ENCODE results near the gene HSD11B1.

The HSD11B1 gene

GRCh38 chr1:209732725-209733124, 28.1 kb downstream of the HSD11B1 start:
- DNase-seq (ENCODE audit: low read depth): no peak
- TF ChIP-seq CTCF (IDR thresholded peaks at IDR 0.05; ENCODE audit: low read depth, low read length, missing control alignments): no peak
- H3K4me3 ChIP-seq (ENCODE audit: low read depth, low read length): no peak overlapping the region

GRCh38 chr1:209733409-209734192, 29.0 kb downstream of the HSD11B1 start:
- TF ChIP-seq CTCF (IDR thresholded peaks at IDR 0.05; ENCODE audit: low read depth, low read length, missing control alignments): no peak
- H3K4me3 ChIP-seq (ENCODE audit: low read depth, low read length): no peak overlapping the region
- no peak for DNase-seq (ENCODE audit: low read depth)

GRCh38 chr1:209736490-209737117, 32.0 kb downstream of the HSD11B1 start:
- no peak for DNase-seq (ENCODE audit: low read depth)
- no peak for TF ChIP-seq CTCF (IDR thresholded peaks at IDR 0.05; ENCODE audit: low read depth, low read length, missing control alignments)
- H3K4me3 ChIP-seq (ENCODE audit: low read depth, low read length): no peak overlapping the region

- no peak for DNase-seq (ENCODE audit: low read depth)
- TF ChIP-seq CTCF (IDR thresholded peaks at IDR 0.05; ENCODE audit: low read depth, low read length, missing control alignments): no peak
- H3K4me3 ChIP-seq (ENCODE audit: low read depth, low read length): no peak overlapping the region
Observed at GRCh38 chr1:209737118-209737505, 32.5 kb downstream of the HSD11B1 start.

GRCh38 chr1:209738270-209738669, 33.6 kb downstream of the HSD11B1 start:
- DNase-seq (ENCODE audit: low read depth): no peak
- no peak overlapping the region for H3K4me3 ChIP-seq (ENCODE audit: low read depth, low read length)
- TF ChIP-seq CTCF (IDR thresholded peaks at IDR 0.05; ENCODE audit: low read depth, low read length, missing control alignments): no peak

- no peak overlapping the region for H3K4me3 ChIP-seq (ENCODE audit: low read depth, low read length)
- DNase-seq (ENCODE audit: low read depth): no peak
- no peak for TF ChIP-seq CTCF (IDR thresholded peaks at IDR 0.05; ENCODE audit: low read depth, low read length, missing control alignments)
Observed at GRCh38 chr1:209741193-209741592, 36.5 kb downstream of the HSD11B1 start.
